ENCODE measurements around the gene EPDR1. TPM values are rescaled to one million over a fixed set of nuclear protein-coding genes. Genes with fewer than 3 reads are reported as not detected.

The EPDR1 gene
- total RNA-seq, 1 donor from 2014 or later, result 10.3 TPM

- Mint-ChIP-seq H3K36me3 (ENCODE audit: unreplicated experiment) (peaks cover 15% of the 10 kb centered on the region), H3K4me1 (ENCODE audit: low read depth, unreplicated experiment) (peaks cover 8% of the 10 kb centered on the region), H3K27me3 (ENCODE audit: unreplicated experiment) (peaks cover 7% of the 10 kb centered on the region), H3K4me3 (ENCODE audit: unreplicated experiment) (peak overlapping the region; percentile 85), H3K9me3 (ENCODE audit: unreplicated experiment) (peaks cover 11% of the 10 kb centered on the region), H3K27ac (ENCODE audit: unreplicated experiment) (no peak overlapping the region)
- no peak for TF ChIP-seq CTCF (IDR thresholded peaks at IDR 0.05; ENCODE audit: partially characterized antibody, unreplicated experiment)
- DNase-seq, result no peak
These were observed 1.4 kb downstream of the EPDR1 start for GRCh38 chr7:37921876-37922275.

DNA sequence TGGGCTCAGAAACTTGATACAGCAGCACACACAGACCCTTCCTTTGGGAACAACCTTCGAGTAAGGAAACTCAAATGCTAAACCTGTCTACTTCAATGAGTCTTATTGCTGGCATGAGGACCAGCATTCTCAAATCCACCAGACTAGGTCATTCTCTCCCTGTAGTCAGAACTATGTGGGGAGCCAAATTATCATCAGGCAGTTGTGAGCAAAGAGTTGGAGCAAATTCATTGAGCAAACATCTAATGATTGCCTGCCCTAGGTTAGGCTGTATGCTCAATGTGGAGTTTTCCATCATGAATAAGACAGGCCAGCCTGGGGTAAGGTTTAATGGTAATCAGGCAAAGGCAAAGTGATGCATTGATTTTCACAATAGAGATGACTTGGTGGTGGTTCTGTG, 3.6 kb downstream of the EPDR1 start:
- H3K4me1 Mint-ChIP-seq (ENCODE audit: low read depth, unreplicated experiment), result peaks cover 8% of the 10 kb centered on the region

DNA sequence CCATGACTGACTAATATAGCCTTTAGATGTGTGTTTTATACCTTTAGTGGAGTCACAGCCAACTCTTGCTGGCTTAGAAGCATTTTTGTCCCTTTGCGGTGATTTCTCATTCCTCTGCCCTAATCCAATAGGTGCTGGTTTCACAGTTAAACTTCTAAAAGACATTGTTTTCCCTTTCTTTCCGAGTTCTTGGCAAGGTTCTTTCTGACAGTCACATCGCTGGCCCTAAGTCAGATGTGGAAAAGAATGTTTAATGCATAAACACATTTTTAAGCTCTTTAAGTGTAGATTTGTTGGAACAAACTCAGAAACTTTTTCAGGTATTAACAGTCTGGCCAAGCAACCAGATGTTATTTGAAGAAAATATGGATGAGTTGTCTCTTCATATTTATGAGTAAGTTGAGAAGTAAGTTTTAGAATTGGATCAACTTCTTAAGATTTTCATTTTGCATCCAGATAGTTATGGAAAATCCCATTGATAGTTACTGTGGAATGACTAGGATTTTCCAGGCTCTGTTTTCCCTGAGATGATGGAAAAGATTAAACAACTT, 4.1 kb downstream of the EPDR1 start:
- Mint-ChIP-seq H3K36me3 (ENCODE audit: unreplicated experiment) (peaks cover 15% of the 10 kb centered on the region), H3K4me3 (ENCODE audit: unreplicated experiment) (no peak overlapping the region), H3K27me3 (ENCODE audit: unreplicated experiment) (peaks cover 7% of the 10 kb centered on the region), H3K4me1 (ENCODE audit: low read depth, unreplicated experiment) (peaks cover 8% of the 10 kb centered on the region), H3K9me3 (ENCODE audit: unreplicated experiment) (peaks cover 9% of the 10 kb centered on the region), H3K27ac (ENCODE audit: unreplicated experiment) (no peak overlapping the region)
- DNase-seq, result no peak
- TF ChIP-seq CTCF (IDR thresholded peaks at IDR 0.05; ENCODE audit: partially characterized antibody, unreplicated experiment), result no peak

More for the DNA sequence above, 3.6 kb downstream of the EPDR1 start:
- Mint-ChIP-seq H3K9me3 (ENCODE audit: unreplicated experiment) (peaks cover 11% of the 10 kb centered on the region), H3K27me3 (ENCODE audit: unreplicated experiment) (peaks cover 7% of the 10 kb centered on the region), H3K4me3 (ENCODE audit: unreplicated experiment) (no peak overlapping the region), H3K36me3 (ENCODE audit: unreplicated experiment) (peaks cover 15% of the 10 kb centered on the region), H3K27ac (ENCODE audit: unreplicated experiment) (no peak overlapping the region)
- no peak for DNase-seq
- TF ChIP-seq CTCF (IDR thresholded peaks at IDR 0.05; ENCODE audit: partially characterized antibody, unreplicated experiment), result no peak

GRCh38 chr7:37925620-37926019, 5.2 kb downstream of the EPDR1 start:
- DNase-seq, result no peak
- Mint-ChIP-seq H3K4me1 (ENCODE audit: low read depth, unreplicated experiment) (peaks cover 8% of the 10 kb centered on the region), H3K36me3 (ENCODE audit: unreplicated experiment) (peaks cover 15% of the 10 kb centered on the region), H3K9me3 (ENCODE audit: unreplicated experiment) (peaks cover 9% of the 10 kb centered on the region), H3K4me3 (ENCODE audit: unreplicated experiment) (no peak overlapping the region), H3K27me3 (ENCODE audit: unreplicated experiment) (peaks cover 2% of the 10 kb centered on the region), H3K27ac (ENCODE audit: unreplicated experiment) (no peak overlapping the region)
- TF ChIP-seq CTCF (IDR thresholded peaks at IDR 0.05; ENCODE audit: partially characterized antibody, unreplicated experiment), result no peak

GRCh38 chr7:37927773-37928444, 7.5 kb downstream of the EPDR1 start:
- no peak overlapping the region for H3K27ac Mint-ChIP-seq (ENCODE audit: unreplicated experiment)
- H3K36me3 Mint-ChIP-seq (ENCODE audit: unreplicated experiment), result peaks cover 12% of the 10 kb centered on the region
- no peak for DNase-seq
- H3K4me3 Mint-ChIP-seq (ENCODE audit: unreplicated experiment), result no peak overlapping the region
- peaks cover 4% of the 10 kb centered on the region for H3K9me3 Mint-ChIP-seq (ENCODE audit: unreplicated experiment)
- no peak for TF ChIP-seq CTCF (IDR thresholded peaks at IDR 0.05; ENCODE audit: partially characterized antibody, unreplicated experiment)
- H3K27me3 Mint-ChIP-seq (ENCODE audit: unreplicated experiment), result peaks cover 2% of the 10 kb centered on the region
- peaks cover 2% of the 10 kb centered on the region for H3K4me1 Mint-ChIP-seq (ENCODE audit: low read depth, unreplicated experiment)

Measured in glutamatergic neuron (in vitro differentiated cells).